ENCODE results near the gene MFSD6L. TPM values are rescaled to one million over a fixed set of nuclear protein-coding genes. Genes with fewer than 3 reads are reported as not detected.
A peak's percentile ranks its signal among the peaks of the same experiment; 100 is the strongest.

MFSD6L gene
- total and polyA plus RNA-seq, 12 donors: 0.03 to 0.28 (median 0.15) TPM; not detected in 7

DNA sequence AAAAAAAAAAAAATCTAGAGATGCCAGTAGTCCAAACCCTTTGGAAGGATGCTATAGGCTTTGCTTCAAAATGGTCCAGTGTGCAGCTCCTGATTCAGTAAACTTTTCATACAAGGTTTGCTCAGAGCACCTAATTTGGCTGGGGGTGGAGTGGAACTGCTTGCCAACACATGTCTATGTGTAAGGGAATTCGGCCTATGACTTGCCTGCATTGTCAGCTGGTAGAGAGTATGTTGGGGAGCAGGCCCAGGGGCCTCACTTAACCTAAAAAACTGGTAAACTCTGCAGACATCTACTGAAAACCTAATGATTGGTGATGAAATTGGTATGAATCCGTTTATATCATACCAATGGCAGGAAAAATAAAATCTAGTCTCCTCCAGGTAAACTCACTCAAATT lies 1.5 kb upstream of the MFSD6L start:
- Histone ChIP-seq H3K27ac (no peak overlapping the region), H3K4me3 (no peak overlapping the region), H3K36me3 (peaks cover 0 to 20% (median 0%) of the 10 kb centered on the region in 9 donors), H3K9me3 (no peaks in the 10 kb centered on the region), H3K4me1 (peaks cover 0 to 11% (median 0%) of the 10 kb centered on the region in 9 donors), H3K27me3 (peaks cover 0 to 14% (median 9%) of the 10 kb centered on the region in 7 donors)
- DNase-seq: no peak
- no peak for ATAC-seq
- intact Hi-C loops (cut with DNase I): loop anchor here in 7 of 10 donors (5.0 to 10.0 kb wide), 3 partner anchors 92 to 97 kb away; no protein-coding TSS in a partner anchor
- 80 to 87% methylated on average over 2 of the region's 2 CpGs for WGBS, 2 donors
- TF ChIP-seq, protein P1, sequence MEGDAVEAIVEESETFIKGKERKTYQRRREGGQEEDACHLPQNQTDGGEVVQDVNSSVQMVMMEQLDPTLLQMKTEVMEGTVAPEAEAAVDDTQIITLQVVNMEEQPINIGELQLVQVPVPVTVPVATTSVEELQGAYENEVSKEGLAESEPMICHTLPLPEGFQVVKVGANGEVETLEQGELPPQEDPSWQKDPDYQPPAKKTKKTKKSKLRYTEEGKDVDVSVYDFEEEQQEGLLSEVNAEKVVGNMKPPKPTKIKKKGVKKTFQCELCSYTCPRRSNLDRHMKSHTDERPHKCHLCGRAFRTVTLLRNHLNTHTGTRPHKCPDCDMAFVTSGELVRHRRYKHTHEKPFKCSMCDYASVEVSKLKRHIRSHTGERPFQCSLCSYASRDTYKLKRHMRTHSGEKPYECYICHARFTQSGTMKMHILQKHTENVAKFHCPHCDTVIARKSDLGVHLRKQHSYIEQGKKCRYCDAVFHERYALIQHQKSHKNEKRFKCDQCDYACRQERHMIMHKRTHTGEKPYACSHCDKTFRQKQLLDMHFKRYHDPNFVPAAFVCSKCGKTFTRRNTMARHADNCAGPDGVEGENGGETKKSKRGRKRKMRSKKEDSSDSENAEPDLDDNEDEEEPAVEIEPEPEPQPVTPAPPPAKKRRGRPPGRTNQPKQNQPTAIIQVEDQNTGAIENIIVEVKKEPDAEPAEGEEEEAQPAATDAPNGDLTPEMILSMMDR (IDR thresholded peaks at IDR 0.05): no peak

DNA sequence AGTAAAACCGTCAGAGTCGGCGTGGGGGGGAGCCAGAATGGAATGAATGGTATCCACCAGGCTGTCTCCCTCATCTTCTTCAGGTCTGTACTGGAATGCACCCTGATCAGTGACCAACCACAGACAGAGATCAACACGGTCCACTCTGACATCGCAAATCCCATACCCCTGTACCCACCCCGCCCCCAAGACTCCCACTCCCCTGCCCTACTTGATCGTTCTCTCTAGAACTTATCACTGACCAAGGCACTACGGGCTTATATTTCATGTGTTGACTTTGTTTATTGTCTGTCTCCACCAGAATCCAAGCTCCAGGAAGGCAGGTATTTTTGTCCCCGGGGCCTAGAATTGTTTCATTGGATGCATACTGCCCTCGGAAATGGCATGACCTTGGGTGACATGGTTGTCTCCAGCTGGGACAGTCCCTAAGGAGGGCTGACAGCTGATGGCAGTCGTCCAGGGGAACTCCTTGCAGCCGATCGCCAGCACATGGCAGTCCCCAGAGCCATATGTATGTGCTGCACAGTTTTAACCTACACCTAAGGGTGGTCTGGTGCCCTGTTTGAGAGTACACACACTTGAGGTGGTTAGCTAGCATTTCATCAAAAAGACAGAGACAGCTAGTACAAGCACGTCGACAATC lies 526 bp upstream of the MFSD6L start:
- Histone ChIP-seq H3K4me1 (peaks cover 0 to 11% (median 0%) of the 10 kb centered on the region in 9 donors), H3K4me3 (no peak overlapping the region), H3K36me3 (peaks cover 0 to 20% (median 0%) of the 10 kb centered on the region in 9 donors), H3K9me3 (no peaks in the 10 kb centered on the region), H3K27ac (no peak overlapping the region), H3K27me3 (peaks cover 0 to 14% (median 9%) of the 10 kb centered on the region in 7 donors)
- ATAC-seq (peak in 7 of 8 donors; percentile 25 to 80 (median 53)), DNase-seq (peak in 1 of 2 donors; percentile 42)
- WGBS, 2 donors: 30 to 45% methylated on average over 14 to 15 of the region's 15 CpGs
- intact Hi-C loops (cut with DNase I): loop anchor here in 7 of 10 donors (5.0 to 10.0 kb wide), 4 partner anchors 65 to 98 kb away; no protein-coding TSS in a partner anchor
- TF ChIP-seq, protein P1 (IDR thresholded peaks at IDR 0.05): no peak

DNA sequence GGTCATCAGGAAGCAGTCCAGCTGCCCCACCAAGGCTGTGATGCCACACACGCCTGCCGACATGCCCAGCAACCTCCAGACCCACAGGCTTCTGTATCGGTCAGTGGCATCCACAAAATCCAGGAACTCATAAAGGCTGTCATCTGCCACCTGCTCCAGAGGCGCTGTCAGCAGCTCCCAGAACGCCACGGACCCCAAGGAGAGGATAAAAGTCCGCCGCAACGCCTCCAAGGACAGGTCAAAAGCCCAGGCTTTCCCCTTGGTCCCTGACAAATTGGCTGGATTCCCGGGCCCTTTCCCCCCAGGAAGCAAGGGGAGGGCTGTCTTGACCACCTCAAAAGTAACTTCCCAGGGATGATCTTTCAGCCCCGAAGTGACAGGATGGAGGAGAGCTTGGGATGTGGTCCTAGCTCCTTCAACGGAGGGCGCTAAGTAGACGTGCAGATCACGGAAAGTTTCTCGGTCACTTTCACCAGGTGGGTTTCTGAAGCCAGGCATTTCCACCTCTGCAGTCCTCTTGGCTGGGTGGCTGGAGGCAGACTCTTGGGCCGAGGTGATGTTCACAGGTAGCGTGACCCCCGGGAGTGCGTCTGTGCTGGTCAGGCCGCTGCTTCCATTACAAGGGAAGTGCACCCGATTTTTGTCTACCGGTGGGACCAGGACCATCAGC lies 854 bp downstream of the MFSD6L start:
- H3K4me1 ChIP-seq: peaks cover 0 to 21% (median 0%) of the 10 kb centered on the region in 9 donors
- WGBS, 2 donors: 75 to 80% methylated on average over 23 of the region's 23 CpGs
- no peak for DNase-seq
- TF ChIP-seq, protein P1 (IDR thresholded peaks at IDR 0.05): no peak
- peaks cover 0 to 10% (median 0%) of the 10 kb centered on the region in 9 donors for H3K36me3 ChIP-seq
- no peaks in the 10 kb centered on the region for H3K9me3 ChIP-seq
- peaks cover 0 to 14% (median 9%) of the 10 kb centered on the region in 7 donors for H3K27me3 ChIP-seq
- intact Hi-C loops (cut with DNase I): loop anchor here in 1 of 10 donors (10.0 kb wide), 1 partner anchor 64 kb away; no protein-coding TSS in a partner anchor
- no peak overlapping the region for H3K4me3 ChIP-seq
- H3K27ac ChIP-seq: no peak overlapping the region
- ATAC-seq: no peak

DNA sequence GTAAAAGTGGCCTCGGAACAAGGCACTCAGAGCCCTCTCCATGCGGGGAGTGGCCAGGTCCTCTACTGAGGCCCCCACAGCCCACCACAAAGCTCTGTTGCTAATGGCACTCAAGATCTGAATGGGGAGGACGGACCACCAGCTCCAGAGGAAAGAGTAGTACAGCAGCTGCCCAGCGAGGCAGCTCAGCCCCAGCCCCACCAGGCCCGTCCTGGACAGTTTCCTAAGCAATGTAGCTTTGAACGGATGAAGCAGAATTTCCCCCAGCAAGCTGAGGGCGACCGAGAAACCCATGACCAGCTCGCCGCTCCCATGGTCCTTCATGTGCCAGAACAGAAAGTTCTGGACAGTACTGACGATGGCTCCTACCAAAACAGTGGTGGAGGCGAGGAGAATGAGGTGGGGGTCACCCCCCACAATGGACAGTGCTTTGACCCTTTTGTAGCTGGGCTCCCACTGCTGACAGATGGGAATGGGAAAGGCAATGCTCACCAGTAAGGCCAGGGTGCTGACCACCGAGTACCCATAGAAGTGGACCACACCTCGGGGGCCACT lies 1.5 kb downstream of the MFSD6L start:
- ATAC-seq (no peak), DNase-seq (no peak)
- TF ChIP-seq, protein P1 (IDR thresholded peaks at IDR 0.05): no peak
- 84 to 89% methylated on average over 14 of the region's 14 CpGs for WGBS, 2 donors
- Histone ChIP-seq H3K9me3 (no peaks in the 10 kb centered on the region), H3K27me3 (peaks cover 0 to 14% (median 9%) of the 10 kb centered on the region in 7 donors), H3K36me3 (peaks cover 0 to 4% (median 0%) of the 10 kb centered on the region in 9 donors), H3K4me1 (peaks cover 0 to 21% (median 0%) of the 10 kb centered on the region in 9 donors), H3K27ac (no peak overlapping the region), H3K4me3 (no peak overlapping the region)
- intact Hi-C loops (cut with DNase I): loop anchor here in 1 of 10 donors (10.0 kb wide), 1 partner anchor 63 kb away; no protein-coding TSS in a partner anchor
